Measurements from ENCODE around the gene AGAP6.
"Not testable (repeated sequence)": the region's sequence is repeated elsewhere in the genome, so short reads cannot be mapped to it uniquely, and the experiment has no call there.

- TF ChIP-seq CTCF (IDR thresholded peaks at IDR 0.05; ENCODE audit: low read depth, low read length, poor library complexity, severe bottlenecking); EZH2phosphoT487 (IDR thresholded peaks at IDR 0.05; ENCODE audit: borderline replicate concordance, low read length): not testable (repeated sequence)
Measured at GRCh38 chr10:50051995-50052660, 63.9 kb downstream of the AGAP6 start.
